Glomerular visceral epithelial cell (primary cell): ENCODE measurements around the gene CPE.

Experiments used
- DNase-seq: peaks from one replicate; pipeline ENCODE4 v3.0.0-alpha.2; 2016; ENCODE audit errors: extremely low spot score

The CPE gene

DNA sequence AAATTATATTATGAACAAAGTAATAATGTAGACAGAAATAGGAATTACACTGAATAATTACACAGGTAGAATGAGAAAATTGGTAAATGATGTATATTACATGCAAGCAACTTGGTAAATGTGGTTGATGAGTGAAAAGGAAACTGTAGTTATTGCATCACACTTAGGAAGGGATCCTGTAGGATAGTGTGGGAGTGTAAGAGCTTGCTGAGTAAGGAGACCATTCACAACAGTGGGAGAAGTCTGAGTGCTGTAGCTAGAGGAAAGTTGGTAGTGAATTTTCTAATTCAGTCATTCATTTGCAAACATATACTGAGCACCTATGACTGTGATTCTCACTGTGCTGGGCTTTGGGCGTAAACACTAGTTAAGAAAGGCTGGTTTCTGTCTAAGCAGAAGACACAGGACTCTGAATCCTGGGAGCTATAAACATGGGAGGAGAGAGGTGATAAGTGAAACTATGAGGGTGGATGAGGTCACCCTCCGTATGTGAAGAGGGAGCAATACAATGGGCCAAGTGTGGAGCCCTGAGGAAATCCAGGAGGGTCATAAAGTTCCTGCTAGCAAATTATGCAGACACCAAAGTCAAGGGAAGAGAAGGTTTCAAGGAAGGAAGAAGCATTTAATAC is 14.2 kb upstream of the CPE start:
- no peak for DNase-seq

DNA sequence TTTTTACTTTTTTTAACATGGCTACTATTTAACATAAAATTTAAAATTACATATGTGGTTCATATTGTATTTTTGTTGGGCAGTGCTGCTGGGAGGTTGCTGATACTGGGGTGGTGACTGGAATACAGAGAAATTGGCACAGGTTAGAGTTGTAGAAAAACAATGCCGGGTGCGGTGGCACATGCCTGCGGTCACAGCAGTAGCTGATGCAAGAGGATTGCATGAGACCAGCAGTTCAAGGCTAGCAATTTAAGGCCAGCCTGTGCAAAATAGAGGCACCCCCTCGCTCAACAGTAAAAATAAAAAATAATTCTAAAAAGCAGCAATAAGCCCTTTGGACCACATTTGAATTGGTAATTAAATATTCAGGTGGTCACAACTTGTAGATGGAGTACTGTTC is 11.8 kb upstream of the CPE start:
- DNase-seq: no peak

DNA sequence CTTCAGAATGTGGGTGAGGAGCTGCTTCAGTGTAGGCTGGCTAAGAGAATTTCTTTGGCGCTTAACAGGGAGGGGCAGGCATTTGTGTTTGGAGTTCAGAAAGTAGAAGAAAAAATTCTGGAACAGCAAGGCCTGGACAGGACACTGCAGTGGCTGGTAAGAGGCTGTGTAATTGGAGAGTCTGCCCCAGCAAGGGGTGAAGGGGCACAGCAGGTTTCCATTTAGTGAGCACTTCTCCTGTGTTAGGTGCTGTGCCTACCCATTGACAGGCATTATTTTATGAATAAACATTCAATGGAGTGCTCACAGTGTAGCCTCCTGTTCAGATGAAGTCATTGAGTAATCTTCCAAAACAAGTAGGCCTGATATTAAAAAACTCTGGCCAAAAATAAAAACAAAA is 10.7 kb upstream of the CPE start:
- DNase-seq: no peak

DNA sequence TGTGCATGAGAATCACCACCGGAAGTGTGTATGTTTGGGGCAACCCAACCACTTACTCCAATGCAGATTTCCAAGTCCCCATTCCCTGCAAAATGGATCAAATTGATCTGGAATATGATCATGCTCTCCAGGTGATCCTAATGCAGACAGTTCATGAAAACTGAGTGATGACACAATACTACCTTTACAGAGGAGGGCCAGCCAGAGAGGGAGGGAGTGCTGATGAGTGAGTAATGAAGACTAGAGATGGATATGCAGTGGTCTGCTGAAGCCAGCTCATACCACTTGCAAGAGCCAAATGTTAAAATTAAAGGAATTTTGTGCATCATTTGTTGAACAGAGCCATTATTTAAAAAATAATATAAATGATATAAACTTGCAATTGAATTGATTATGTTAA is 10.2 kb upstream of the CPE start:
- DNase-seq: no peak

DNA sequence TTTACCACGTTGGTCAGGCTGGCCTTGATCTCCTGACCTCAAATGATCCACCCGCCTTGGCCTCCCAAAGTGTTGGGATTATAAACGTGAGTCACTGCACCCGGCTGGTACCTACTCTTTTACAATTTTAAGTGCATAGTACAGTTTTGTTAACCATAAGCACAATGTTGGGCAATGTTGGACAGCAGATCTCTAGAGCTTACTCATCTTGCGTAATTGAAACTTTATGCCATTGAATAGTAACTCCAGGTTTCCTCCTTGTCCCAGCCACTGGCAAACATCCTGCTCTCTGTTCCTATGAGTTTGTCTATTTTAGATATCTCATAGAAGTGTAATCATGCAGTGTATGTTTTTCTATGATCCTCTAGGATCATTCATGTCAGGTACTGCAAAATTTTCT is 9.3 kb upstream of the CPE start:
- DNase-seq: no peak

DNA sequence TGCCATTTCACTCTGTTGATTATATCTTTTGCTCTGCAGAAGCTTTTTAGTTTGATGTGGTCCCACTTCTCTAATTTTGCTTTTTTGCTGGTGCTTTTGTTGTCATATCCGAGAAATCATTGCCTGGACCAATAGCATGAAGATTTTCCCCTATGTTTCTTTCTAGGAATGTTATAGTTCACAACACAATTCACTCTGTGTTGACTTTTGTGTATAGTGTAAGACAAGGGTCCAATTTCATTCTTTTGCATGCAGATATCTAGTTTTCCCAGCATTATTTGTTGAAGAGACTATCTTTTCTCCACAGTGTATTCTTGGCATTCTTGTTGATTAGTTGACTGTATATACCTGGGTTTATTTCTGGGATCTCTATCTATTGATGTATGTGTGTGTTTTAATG is 8.3 kb upstream of the CPE start:
- no peak for DNase-seq

GRCh38 chr4:165375465-165375864 is 3.3 kb upstream of the CPE start:
- DNase-seq: no peak

DNA sequence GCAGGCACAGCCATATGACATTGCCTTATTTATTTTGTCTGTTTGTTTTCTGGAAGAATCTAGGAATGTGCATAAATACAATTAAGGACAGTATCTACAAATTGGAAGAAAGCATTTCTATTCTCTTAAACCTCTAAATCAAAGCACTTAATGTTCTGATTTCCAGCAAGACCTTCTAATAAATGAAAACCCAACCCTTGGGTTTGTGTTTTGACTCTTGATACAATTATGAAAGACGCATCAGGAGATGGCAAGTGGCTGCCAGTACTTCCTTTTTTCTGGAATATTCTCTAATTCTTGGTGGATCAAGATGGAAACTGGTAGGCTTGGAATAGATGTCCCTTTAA is 437 bp upstream of the CPE start:
- DNase-seq: no peak

DNA sequence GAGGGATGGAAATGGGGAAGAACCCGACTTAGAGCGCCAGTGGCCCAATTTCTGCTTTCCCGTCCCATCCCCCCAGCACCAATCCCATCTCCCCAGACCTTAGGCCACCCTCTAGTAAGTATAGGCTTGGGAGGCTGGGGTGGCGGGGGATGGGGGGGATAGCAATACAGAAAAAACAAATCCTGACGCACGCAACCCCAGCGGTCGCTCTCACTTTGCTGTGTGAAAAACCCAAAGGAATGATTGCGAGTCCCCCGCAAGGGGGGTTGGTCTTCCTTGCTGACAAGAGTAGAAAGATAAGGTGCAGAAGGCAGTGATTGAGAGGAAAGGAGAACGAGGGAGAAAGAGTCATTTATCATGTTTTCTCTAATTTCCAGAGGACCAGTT is 863 bp downstream of the CPE start:
- peak; percentile 14 for DNase-seq

- DNase-seq: no peak
Observed at GRCh38 chr4:165380805-165381204, 2.0 kb downstream of the CPE start.

GRCh38 chr4:165381821-165382373 is 3.1 kb downstream of the CPE start:
- DNase-seq: no peak

DNA sequence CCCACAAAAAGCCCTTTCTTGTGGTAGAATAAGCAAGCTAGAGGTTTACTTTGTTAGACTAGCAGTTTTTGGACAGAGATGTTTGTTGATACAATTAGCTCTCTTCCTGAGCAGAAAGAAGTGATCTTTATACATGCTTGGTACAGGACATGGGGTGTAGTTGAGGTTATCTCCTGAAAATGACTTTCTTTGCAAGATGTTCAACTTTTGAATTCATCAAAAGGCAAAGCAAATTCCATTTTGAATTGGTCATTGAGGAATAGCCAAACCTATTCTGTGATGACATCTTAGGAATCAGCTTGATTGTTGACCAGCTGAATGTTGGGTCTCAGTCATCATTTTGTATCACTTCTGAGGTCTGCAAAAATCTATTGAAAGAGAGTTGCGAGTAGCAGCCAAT is 3.8 kb downstream of the CPE start:
- no peak for DNase-seq

DNA sequence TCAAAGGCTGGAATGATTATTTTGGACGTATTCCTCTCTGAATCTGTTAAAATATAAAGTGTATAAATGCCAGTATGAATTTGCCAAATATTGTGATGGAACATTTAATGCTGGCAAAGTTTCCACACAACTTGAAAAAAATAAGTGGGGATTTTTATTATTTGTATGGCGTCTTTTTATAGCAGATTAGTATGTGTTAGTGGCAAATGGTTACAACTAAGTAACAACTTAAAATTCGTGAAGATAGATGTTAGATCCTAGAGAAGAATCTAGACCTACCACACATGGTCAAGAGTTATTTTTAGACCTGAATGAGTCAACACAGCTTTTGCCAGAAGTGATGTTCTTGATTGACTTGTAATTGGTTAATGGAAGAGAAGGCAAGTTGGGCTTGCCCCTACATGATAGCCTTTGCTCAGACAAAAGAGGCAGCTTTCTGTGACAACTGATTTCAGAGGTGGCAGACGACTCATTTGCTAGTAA is 4.8 kb downstream of the CPE start:
- peak; percentile 15 for DNase-seq

- DNase-seq: no peak
Observed at GRCh38 chr4:165384186-165384585, 5.4 kb downstream of the CPE start.

DNA sequence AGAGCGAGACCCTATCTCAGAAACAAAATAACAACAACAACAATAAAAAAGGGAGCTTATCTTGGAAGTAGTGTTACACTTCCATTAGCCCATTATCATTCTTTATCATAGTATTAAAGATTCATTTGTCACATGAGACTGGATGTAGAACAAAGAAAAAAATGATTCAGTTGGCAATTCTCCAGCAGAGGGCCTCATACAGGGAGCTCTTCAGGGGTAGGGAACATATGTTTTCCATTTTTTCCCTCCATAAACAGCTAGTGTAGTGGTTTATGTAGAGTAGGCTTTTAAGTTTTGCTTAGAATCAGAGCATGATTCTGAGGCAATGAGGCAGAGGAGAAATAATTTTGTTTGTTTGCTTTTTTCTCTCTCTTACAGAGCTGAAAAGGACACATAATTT is 5.8 kb downstream of the CPE start:
- DNase-seq: no peak

DNA sequence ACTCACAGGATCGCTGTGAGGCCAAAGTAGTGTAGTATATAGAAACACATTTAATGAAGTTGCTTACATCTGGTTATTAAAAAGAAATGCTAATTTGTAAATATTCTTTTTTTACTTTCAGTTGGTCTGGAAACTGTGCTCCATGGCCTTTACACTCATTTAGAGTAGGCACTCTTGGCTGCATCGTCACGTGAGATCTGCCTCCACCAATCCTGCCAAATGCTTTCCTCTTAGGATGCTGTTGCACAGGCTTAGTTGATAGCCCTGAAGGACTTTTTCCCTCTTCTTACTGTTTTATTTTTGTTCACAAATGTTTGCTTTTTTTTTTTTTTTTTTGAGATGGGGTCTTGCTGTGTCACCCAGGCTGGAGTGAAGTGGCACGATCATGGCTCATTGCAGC is 6.3 kb downstream of the CPE start:
- no peak for DNase-seq

GRCh38 chr4:165386328-165386727 is 7.5 kb downstream of the CPE start:
- no peak for DNase-seq

- no peak for DNase-seq
Observed at GRCh38 chr4:165388756-165389155, 9.9 kb downstream of the CPE start.

- DNase-seq: no peak
Observed at GRCh38 chr4:165393051-165393450, 14.2 kb downstream of the CPE start.

DNA sequence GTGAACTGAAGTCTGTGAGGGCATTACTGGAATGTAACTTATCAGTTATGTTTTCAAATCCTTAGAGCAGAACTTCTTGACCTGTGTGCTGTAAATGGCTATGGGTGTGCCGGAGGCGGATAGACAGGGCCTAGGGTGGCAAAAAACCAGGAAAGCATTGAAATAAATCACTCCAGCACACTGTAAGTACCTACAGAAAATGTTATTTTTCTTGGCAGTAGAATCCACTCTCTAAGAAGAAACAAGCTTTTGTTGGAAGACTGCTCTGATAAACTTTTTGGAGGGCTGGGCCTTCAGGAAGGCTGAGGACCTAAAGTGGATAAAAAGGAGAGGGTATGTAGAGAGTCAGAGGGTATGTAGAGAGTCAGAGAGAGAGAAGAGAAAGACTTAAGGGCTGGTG is 14.9 kb downstream of the CPE start:
- DNase-seq: no peak

- DNase-seq: peak; percentile 33
Observed at GRCh38 chr4:165394275-165394674, 15.5 kb downstream of the CPE start.

DNA sequence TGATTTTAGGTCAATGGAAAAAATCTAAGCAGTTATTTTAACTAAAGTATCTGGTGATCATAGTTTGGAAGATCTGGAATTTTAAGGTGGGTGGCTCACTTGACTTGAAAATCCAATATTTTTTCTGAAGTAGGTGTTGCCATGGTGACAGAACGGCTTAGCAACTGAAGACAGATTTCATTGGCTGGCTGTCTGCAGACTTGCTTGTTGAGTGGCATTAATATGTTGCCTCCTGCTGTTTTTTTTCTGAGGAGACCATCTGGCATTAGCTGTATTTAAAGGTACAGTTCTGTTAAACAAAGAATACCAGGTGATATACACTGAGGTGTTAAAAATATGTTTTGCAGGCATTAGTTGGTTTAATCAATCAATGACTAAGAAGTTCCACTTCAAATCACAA is 19.8 kb downstream of the CPE start:
- peak; percentile 46 for DNase-seq

DNA sequence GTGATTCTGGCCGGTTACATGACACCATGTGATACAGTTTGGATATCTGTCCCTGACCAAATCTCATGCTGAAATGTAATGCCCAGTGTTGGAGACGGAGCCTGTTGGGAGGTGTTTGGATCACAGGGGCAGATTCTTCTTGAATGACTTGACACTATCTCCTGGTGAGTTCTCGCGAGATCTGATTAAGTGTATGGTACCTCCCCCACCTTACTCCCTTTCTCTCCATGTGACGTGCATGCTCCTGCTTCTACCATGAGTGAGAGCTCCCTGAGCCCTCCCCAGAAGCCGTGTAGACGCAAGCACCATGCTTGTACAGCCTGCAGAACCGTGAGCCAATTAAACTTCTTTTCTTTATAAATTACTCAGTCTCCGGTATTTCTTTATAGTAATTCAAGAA is 23.6 kb downstream of the CPE start:
- no peak for DNase-seq

GRCh38 chr4:165403048-165403447 is 24.2 kb downstream of the CPE start:
- no peak for DNase-seq
